Measurements from ENCODE around the gene THY1. TPM values are rescaled to one million over a fixed set of nuclear protein-coding genes. Genes with fewer than 3 reads are reported as not detected.

THY1 gene
- total and polyA plus RNA-seq, 2 of the 8 experiments (the other 6 are each of a cell fraction or from before 2014, with no cell fraction given) = 286 to 2,479 TPM

DNA sequence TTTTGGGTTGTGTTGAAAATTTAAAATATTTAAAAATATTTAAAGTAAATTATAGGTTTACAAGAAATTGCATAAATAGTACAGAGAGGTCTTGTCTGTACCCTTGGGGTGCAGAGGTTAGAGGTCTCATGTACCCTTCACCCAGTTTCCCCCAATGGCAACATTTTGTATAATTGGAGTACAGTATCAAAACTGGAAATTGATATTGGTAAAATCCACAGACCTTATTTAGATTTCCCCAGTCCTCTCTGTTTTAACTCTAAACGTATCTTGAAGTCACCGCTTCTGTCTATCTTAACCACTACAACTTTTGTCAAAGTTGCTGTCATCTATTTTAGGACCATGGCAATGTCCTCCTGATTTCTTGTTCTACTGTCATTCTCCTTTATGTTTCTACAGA lies 10.9 kb downstream of the THY1 start (continued):
- TF ChIP-seq, protein P1, sequence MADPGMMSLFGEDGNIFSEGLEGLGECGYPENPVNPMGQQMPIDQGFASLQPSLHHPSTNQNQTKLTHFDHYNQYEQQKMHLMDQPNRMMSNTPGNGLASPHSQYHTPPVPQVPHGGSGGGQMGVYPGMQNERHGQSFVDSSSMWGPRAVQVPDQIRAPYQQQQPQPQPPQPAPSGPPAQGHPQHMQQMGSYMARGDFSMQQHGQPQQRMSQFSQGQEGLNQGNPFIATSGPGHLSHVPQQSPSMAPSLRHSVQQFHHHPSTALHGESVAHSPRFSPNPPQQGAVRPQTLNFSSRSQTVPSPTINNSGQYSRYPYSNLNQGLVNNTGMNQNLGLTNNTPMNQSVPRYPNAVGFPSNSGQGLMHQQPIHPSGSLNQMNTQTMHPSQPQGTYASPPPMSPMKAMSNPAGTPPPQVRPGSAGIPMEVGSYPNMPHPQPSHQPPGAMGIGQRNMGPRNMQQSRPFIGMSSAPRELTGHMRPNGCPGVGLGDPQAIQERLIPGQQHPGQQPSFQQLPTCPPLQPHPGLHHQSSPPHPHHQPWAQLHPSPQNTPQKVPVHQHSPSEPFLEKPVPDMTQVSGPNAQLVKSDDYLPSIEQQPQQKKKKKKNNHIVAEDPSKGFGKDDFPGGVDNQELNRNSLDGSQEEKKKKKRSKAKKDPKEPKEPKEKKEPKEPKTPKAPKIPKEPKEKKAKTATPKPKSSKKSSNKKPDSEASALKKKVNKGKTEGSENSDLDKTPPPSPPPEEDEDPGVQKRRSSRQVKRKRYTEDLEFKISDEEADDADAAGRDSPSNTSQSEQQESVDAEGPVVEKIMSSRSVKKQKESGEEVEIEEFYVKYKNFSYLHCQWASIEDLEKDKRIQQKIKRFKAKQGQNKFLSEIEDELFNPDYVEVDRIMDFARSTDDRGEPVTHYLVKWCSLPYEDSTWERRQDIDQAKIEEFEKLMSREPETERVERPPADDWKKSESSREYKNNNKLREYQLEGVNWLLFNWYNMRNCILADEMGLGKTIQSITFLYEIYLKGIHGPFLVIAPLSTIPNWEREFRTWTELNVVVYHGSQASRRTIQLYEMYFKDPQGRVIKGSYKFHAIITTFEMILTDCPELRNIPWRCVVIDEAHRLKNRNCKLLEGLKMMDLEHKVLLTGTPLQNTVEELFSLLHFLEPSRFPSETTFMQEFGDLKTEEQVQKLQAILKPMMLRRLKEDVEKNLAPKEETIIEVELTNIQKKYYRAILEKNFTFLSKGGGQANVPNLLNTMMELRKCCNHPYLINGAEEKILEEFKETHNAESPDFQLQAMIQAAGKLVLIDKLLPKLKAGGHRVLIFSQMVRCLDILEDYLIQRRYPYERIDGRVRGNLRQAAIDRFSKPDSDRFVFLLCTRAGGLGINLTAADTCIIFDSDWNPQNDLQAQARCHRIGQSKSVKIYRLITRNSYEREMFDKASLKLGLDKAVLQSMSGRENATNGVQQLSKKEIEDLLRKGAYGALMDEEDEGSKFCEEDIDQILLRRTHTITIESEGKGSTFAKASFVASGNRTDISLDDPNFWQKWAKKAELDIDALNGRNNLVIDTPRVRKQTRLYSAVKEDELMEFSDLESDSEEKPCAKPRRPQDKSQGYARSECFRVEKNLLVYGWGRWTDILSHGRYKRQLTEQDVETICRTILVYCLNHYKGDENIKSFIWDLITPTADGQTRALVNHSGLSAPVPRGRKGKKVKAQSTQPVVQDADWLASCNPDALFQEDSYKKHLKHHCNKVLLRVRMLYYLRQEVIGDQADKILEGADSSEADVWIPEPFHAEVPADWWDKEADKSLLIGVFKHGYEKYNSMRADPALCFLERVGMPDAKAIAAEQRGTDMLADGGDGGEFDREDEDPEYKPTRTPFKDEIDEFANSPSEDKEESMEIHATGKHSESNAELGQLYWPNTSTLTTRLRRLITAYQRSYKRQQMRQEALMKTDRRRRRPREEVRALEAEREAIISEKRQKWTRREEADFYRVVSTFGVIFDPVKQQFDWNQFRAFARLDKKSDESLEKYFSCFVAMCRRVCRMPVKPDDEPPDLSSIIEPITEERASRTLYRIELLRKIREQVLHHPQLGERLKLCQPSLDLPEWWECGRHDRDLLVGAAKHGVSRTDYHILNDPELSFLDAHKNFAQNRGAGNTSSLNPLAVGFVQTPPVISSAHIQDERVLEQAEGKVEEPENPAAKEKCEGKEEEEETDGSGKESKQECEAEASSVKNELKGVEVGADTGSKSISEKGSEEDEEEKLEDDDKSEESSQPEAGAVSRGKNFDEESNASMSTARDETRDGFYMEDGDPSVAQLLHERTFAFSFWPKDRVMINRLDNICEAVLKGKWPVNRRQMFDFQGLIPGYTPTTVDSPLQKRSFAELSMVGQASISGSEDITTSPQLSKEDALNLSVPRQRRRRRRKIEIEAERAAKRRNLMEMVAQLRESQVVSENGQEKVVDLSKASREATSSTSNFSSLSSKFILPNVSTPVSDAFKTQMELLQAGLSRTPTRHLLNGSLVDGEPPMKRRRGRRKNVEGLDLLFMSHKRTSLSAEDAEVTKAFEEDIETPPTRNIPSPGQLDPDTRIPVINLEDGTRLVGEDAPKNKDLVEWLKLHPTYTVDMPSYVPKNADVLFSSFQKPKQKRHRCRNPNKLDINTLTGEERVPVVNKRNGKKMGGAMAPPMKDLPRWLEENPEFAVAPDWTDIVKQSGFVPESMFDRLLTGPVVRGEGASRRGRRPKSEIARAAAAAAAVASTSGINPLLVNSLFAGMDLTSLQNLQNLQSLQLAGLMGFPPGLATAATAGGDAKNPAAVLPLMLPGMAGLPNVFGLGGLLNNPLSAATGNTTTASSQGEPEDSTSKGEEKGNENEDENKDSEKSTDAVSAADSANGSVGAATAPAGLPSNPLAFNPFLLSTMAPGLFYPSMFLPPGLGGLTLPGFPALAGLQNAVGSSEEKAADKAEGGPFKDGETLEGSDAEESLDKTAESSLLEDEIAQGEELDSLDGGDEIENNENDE (IDR thresholded peaks at IDR 0.05; ENCODE audit: insufficient replicate concordance, low read length) = no peak
- TF ChIP-seq, protein P2, sequence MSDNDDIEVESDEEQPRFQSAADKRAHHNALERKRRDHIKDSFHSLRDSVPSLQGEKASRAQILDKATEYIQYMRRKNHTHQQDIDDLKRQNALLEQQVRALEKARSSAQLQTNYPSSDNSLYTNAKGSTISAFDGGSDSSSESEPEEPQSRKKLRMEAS (IDR thresholded peaks at IDR 0.05) = no peak
- TF ChIP-seq GABPA (IDR thresholded peaks at IDR 0.05; ENCODE audit: borderline replicate concordance, insufficient read depth, low read length) (no peak), RXRA (IDR thresholded peaks at IDR 0.05; ENCODE audit: insufficient read depth, low read depth, low read length) (no peak)
